Progenitor cell of endocrine pancreas (in vitro differentiated cells): ENCODE results near the gene WDR6. TPM values are rescaled to one million over a fixed set of nuclear protein-coding genes. Genes with fewer than 3 reads are reported as not detected.
A peak's percentile ranks its signal among the peaks of the same experiment; 100 is the strongest.

Experiments used
- DNase-seq: peaks from one replicate; pipeline ENCODE4 v3.0.0; 2021; ENCODE audit warnings: low spot score; ENCODE audit not compliant: unreplicated experiment
- H3K27ac Mint-ChIP-seq: 2 replicates; pipeline ENCODE4 v1.8.0; 2021; ENCODE audit warnings: mild to moderate bottlenecking, moderate library complexity, mixed read lengths
- H3K27me3 Mint-ChIP-seq: 2 replicates; pipeline ENCODE4 v1.8.0; 2021; ENCODE audit warnings: mixed read lengths
- H3K36me3 Mint-ChIP-seq: 2 replicates; pipeline ENCODE4 v1.8.0; 2022; ENCODE audit warnings: mixed read lengths; ENCODE audit not compliant: insufficient read depth
- H3K4me1 Mint-ChIP-seq: 2 replicates; pipeline ENCODE4 v1.8.0; 2021; ENCODE audit warnings: low read depth, mixed read lengths
- H3K4me3 Mint-ChIP-seq: 2 replicates; pipeline ENCODE4 v1.8.0; 2021; ENCODE audit warnings: low read depth, mild to moderate bottlenecking, moderate library complexity, mixed read lengths
- H3K9me3 Mint-ChIP-seq: 2 replicates; pipeline ENCODE4 v1.8.0; 2021; ENCODE audit warnings: low read depth, mixed read lengths
- CTCF ChIP-seq: fragments of 200-600 bp; sonication (generic); IDR thresholded peaks from one replicate; pipeline ENCODE4 v1.5.0; 2021; ENCODE audit warnings: antibody characterized with exemption, mild to moderate bottlenecking; ENCODE audit not compliant: unreplicated experiment
- total RNA-seq: library from RNA; stranded (reverse); gene quantifications from 2 replicates; pipeline ENCODE4 v1.2.1, GENCODE V29; 2021

WDR6 gene
- total RNA-seq, 1 donor from 2014 or later: 414 TPM

- no peak overlapping the region for H3K27ac Mint-ChIP-seq
- TF ChIP-seq CTCF: no peak
- H3K27me3 Mint-ChIP-seq: peaks cover 42% of the 10 kb centered on the region
- H3K36me3 Mint-ChIP-seq: peaks cover 18% of the 10 kb centered on the region
- DNase-seq: no peak
- peaks cover 25% of the 10 kb centered on the region for H3K4me1 Mint-ChIP-seq
- H3K4me3 Mint-ChIP-seq: no peak overlapping the region
- no peaks in the 10 kb centered on the region for H3K9me3 Mint-ChIP-seq
These were observed 9.2 kb upstream of the WDR6 start for GRCh38 chr3:48997714-48998637.

GRCh38 chr3:48999085-48999858, 7.9 kb upstream of the WDR6 start:
- Mint-ChIP-seq H3K4me1 (peaks cover 31% of the 10 kb centered on the region), H3K27me3 (peaks cover 34% of the 10 kb centered on the region), H3K9me3 (no peaks in the 10 kb centered on the region), H3K36me3 (peaks cover 15% of the 10 kb centered on the region), H3K27ac (peak overlapping the region; percentile 84), H3K4me3 (peak overlapping the region; percentile 5)
- TF ChIP-seq CTCF: no peak
- no peak for DNase-seq

GRCh38 chr3:49001155-49001554, 6.0 kb upstream of the WDR6 start:
- Mint-ChIP-seq H3K27ac (no peak overlapping the region), H3K9me3 (no peaks in the 10 kb centered on the region), H3K27me3 (peaks cover 24% of the 10 kb centered on the region), H3K4me3 (no peak overlapping the region), H3K4me1 (peaks cover 36% of the 10 kb centered on the region), H3K36me3 (peaks cover 5% of the 10 kb centered on the region)
- no peak for DNase-seq
- no peak for TF ChIP-seq CTCF

GRCh38 chr3:49004352-49005302, 2.6 kb upstream of the WDR6 start:
- no peak for DNase-seq
- H3K9me3 Mint-ChIP-seq: no peaks in the 10 kb centered on the region
- no peak overlapping the region for H3K4me3 Mint-ChIP-seq
- peaks cover 17% of the 10 kb centered on the region for H3K36me3 Mint-ChIP-seq
- H3K4me1 Mint-ChIP-seq: peaks cover 35% of the 10 kb centered on the region
- TF ChIP-seq CTCF: no peak
- H3K27ac Mint-ChIP-seq: no peak overlapping the region
- peaks cover 21% of the 10 kb centered on the region for H3K27me3 Mint-ChIP-seq
